GM19239 (cell line): Measurements from ENCODE around the gene AFF3.
"Not testable (repeated sequence)": the region's sequence is repeated elsewhere in the genome, so short reads cannot be mapped to it uniquely, and the experiment has no call there.

Source experiments
- DNase-seq: peaks from one replicate; pipeline ENCODE4 v3.0.0; 2011; ENCODE audit warnings: low spot score; ENCODE audit not compliant: insufficient read length
- FAIRE-seq: peaks from 2 replicates; lab custom pipeline; 2011; peaks lifted over from hg19 to GRCh38; lab: Jason Lieb, UNC

Gene AFF3

GRCh38 chr2:99672766-99673350, 469.5 kb downstream of the AFF3 start:
- DNase-seq: no peak

GRCh38 chr2:99670768-99671734, 471.3 kb downstream of the AFF3 start:
- FAIRE-seq (no peak), DNase-seq (no peak)

More at GRCh38 chr2:99672766-99673350, 469.5 kb downstream of the AFF3 start:
- no peak for FAIRE-seq

GRCh38 chr2:99666256-99666655, 476.1 kb downstream of the AFF3 start:
- FAIRE-seq (no peak), DNase-seq (no peak)

GRCh38 chr2:99663641-99664040, 478.7 kb downstream of the AFF3 start:
- no peak for DNase-seq
- no peak for FAIRE-seq

GRCh38 chr2:99662761-99663341, 479.5 kb downstream of the AFF3 start:
- DNase-seq (no peak), FAIRE-seq (no peak)

GRCh38 chr2:99661761-99662160, 480.6 kb downstream of the AFF3 start:
- DNase-seq, FAIRE-seq: not testable (repeated sequence)

- no peak for FAIRE-seq
- DNase-seq: no peak
Observed at GRCh38 chr2:99660616-99661406, 481.6 kb downstream of the AFF3 start.

GRCh38 chr2:99659874-99660273, 482.5 kb downstream of the AFF3 start:
- DNase-seq (no peak), FAIRE-seq (no peak)

- no peak for FAIRE-seq
Observed at GRCh38 chr2:99657691-99658258, 484.6 kb downstream of the AFF3 start.

GRCh38 chr2:99656994-99657393, 485.4 kb downstream of the AFF3 start:
- FAIRE-seq (no peak), DNase-seq (no peak)

More at GRCh38 chr2:99657691-99658258, 484.6 kb downstream of the AFF3 start:
- no peak for DNase-seq

- FAIRE-seq (no peak), DNase-seq (no peak)
Observed at GRCh38 chr2:99653433-99653832, 489.0 kb downstream of the AFF3 start.

- DNase-seq (no peak), FAIRE-seq (no peak)
Observed at GRCh38 chr2:99652862-99653261, 489.5 kb downstream of the AFF3 start.

GRCh38 chr2:99651930-99652670, 490.3 kb downstream of the AFF3 start:
- no peak for DNase-seq

GRCh38 chr2:99648906-99649789, 493.2 kb downstream of the AFF3 start:
- no peak for FAIRE-seq
- no peak for DNase-seq

More at GRCh38 chr2:99651930-99652670, 490.3 kb downstream of the AFF3 start:
- FAIRE-seq: no peak

- DNase-seq (no peak), FAIRE-seq (no peak)
Observed at GRCh38 chr2:99648178-99648844, 494.1 kb downstream of the AFF3 start.

GRCh38 chr2:99645960-99646359, 496.4 kb downstream of the AFF3 start:
- no peak for DNase-seq
- FAIRE-seq: no peak

- DNase-seq: no peak
Observed at GRCh38 chr2:99644419-99644787, 498.0 kb downstream of the AFF3 start.

More at GRCh38 chr2:99644419-99644787, 498.0 kb downstream of the AFF3 start:
- no peak for FAIRE-seq
